GM06990 (cell line): ENCODE results near the gene CPXM1.

Experiments used
- DNase-seq: peaks from one replicate; pipeline ENCODE4 v3.0.0-alpha.2; 2011; ENCODE audit not compliant: insufficient read length; ENCODE audit errors: extremely low read depth
- H3K27me3 ChIP-seq: replicated peaks from 2 replicates; pipeline ENCODE4 v1.6.0; 2011; ENCODE audit warnings: low read length; ENCODE audit not compliant: control insufficient read depth, insufficient read depth
- H3K36me3 ChIP-seq: 2 replicates; pipeline ENCODE4 v1.5.1; 2011; ENCODE audit warnings: low read length; ENCODE audit not compliant: control insufficient read depth, insufficient read depth
- H3K4me3 ChIP-seq: replicated peaks from 2 replicates; pipeline ENCODE4 v1.5.1; 2011; ENCODE audit warnings: low read depth, mild to moderate bottlenecking, control low read depth, low read length
- CTCF ChIP-seq: IDR thresholded peaks from 2 replicates; pipeline ENCODE4 v1.5.1; 2011; ENCODE audit warnings: low read length, control low read depth, mild to moderate bottlenecking, inconsistent platforms; ENCODE audit not compliant: insufficient read depth, poor library complexity, severe bottlenecking

The CPXM1 gene

DNA sequence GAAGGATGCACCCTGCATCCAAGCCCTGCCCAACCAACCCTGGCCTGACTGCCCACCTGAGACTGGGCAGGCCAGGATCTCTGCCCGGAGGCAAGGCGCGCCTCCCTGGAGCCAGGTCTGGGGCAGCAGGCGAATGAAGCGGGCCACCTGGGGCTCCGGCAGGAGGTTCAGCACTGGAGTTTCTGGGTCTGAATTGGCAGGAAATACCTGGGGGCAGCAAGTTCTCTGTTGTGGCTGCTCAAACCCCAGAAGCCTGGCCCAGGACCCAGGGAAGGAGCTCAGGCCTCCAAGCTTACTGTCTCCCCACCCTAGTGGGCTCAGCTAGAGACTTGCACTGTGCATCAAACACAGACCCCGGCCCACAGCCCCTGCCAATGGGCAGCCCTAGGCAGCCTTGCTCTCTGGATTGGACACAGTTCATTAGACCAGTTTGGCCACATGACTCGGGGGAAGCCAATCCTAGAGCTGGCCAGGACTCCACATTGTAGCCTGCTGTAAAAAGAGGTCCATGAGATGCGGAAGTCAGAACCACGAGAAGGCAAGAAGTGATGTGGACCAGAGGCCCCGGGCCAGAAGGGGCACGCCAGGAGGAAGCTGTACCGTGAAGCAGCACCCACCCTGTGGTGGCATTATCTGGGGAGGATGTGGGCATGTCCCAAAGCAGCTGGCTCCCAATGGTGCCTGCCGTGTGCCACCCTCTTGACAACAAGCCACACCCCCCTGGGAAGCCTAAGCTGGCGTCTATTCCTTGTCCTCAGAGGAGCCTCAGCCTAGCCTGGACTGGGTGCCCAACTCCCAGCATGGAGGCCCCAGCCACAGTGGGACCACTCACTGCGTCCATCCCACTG is 3.1 kb downstream of the CPXM1 start:
- DNase-seq, result no peak
- no peak overlapping the region for H3K4me3 ChIP-seq
- no peak for TF ChIP-seq CTCF
- peaks cover 3% of the 10 kb centered on the region for H3K27me3 ChIP-seq
- H3K36me3 ChIP-seq, result no peaks in the 10 kb centered on the region

DNA sequence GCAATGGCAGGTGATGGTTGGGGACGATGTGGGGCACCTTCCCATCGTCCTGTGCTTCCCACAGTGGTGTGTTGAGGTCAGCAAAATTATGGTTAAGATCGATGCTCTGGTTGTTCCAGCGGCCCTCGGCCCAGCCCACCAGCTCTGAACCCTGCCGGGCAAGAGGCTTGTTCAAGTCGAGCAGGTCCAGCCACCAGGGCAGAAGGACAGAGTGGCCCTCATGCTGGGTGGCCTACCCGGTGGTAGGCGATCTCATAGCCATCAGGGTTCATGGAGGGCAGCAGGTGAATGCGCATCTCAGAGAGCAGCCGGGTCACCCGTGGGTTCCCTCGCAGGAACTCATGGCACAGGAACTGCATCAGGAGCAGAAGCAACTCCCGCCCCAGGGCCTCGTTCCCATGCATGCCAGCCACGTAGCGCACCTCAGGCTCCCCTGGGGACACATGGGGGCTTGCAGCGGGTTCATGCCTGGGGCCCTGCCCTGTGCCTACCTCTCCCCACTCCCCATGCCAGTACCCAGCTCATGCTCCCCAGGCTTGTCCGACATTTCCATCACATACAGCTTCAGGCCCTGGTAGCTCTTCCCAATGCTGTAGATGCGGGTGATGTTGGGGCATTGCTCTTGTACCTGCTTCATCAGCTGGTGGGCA is 4.3 kb downstream of the CPXM1 start:
- H3K36me3 ChIP-seq, result no peaks in the 10 kb centered on the region
- H3K27me3 ChIP-seq, result peaks cover 2% of the 10 kb centered on the region
- H3K4me3 ChIP-seq, result no peak overlapping the region
- DNase-seq, result no peak
- TF ChIP-seq CTCF, result no peak

GRCh38 chr20:2795451-2795850 is 5.0 kb downstream of the CPXM1 start:
- DNase-seq, result no peak
- Histone ChIP-seq H3K27me3 (peaks cover 2% of the 10 kb centered on the region; the same call in 1 of the 2 replicates), H3K4me3 (no peak overlapping the region), H3K36me3 (no peaks in the 10 kb centered on the region)
- TF ChIP-seq CTCF, result no peak

DNA sequence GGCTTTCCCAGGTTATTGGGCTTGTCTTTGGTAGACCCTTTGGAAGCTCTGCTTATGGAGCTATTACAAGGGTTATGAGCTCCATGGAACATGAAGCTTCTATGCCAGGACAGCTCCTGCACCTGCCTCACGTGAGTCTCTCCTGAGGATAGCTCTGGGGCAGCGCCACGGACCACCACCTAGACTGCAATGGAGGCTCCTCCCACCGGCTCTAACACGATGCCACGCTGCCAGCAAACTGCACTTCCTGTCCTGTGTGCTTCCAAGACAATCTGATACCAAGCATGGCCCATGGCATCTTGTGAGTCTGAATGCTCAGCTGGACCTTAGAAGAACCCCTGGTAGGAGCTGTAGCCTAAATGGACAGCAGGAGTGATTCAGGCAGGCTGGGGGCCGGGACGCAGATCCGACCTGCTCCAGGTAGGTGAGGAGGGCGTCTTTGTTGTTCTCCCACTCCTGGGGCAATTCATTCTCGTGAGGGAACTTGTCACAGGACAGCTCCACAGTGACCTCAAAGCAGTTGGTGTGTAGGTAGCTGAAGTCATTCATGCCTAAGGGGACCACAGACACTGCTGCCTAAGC is 5.5 kb downstream of the CPXM1 start:
- no peak for DNase-seq
- TF ChIP-seq CTCF, result no peak
- Histone ChIP-seq H3K36me3 (no peaks in the 10 kb centered on the region), H3K27me3 (peaks cover under 1% of the 10 kb centered on the region; the same call in 1 of the 2 replicates), H3K4me3 (no peak overlapping the region)

DNA sequence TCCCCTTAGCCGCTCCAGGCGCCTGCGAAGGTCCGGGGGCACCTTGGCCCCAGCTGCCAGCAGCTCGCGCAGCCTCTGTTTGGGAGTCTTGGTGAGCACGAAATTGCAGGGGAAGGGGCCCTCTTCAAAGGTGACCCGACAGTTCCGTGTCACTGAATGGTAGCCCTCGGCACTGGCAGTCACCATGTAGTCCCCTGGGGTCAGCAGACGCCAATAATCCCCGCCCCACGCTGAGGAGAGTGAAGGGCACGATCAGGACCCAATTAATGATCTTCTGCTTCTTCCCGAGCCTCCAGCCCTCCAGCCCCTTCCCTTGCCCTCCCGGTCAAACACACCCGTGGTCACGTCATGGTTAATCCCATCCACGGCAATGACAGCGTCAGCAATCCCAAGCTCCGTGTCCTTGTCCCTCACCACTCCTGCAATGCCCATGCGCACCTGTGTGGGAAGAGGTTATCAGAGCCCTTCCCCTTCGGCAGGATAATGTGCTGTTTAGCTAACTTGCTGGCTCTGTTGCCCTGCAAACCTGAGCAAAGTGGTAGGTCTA is 6.2 kb downstream of the CPXM1 start:
- H3K36me3 ChIP-seq, result no peaks in the 10 kb centered on the region
- H3K27me3 ChIP-seq, result no peaks in the 10 kb centered on the region; the same call in 1 of the 2 replicates
- DNase-seq, result no peak
- H3K4me3 ChIP-seq, result no peak overlapping the region
- no peak for TF ChIP-seq CTCF
